Stimulated activated CD4-positive, alpha-beta T cell treated with anti-CD3 and anti-CD28 coated beads, TNF-alpha, amount 100 ng/mL, for 4 hours (primary cell): ENCODE measurements around the gene ACACA.

ENCODE experiments used
- DNase-seq, 3 experiments: peaks; one replicate each; pipeline ENCODE4 v3.0.0-alpha.2; 2020; ENCODE audit warnings: low read depth in 3 of 3

ACACA gene

GRCh38 chr17:37344519-37344918 is 62.1 kb downstream of the ACACA start:
- DNase-seq = no peak

GRCh38 chr17:37342589-37342988 is 64.0 kb downstream of the ACACA start:
- DNase-seq = no peak

- DNase-seq = no peak
Observed at GRCh38 chr17:37340804-37341203, 65.8 kb downstream of the ACACA start.

GRCh38 chr17:37339321-37339720 is 67.3 kb downstream of the ACACA start:
- no peak for DNase-seq

GRCh38 chr17:37338847-37339246 is 67.8 kb downstream of the ACACA start:
- DNase-seq = no peak

- no peak for DNase-seq
Observed at GRCh38 chr17:37327341-37328090, 79.1 kb downstream of the ACACA start.

DNA sequence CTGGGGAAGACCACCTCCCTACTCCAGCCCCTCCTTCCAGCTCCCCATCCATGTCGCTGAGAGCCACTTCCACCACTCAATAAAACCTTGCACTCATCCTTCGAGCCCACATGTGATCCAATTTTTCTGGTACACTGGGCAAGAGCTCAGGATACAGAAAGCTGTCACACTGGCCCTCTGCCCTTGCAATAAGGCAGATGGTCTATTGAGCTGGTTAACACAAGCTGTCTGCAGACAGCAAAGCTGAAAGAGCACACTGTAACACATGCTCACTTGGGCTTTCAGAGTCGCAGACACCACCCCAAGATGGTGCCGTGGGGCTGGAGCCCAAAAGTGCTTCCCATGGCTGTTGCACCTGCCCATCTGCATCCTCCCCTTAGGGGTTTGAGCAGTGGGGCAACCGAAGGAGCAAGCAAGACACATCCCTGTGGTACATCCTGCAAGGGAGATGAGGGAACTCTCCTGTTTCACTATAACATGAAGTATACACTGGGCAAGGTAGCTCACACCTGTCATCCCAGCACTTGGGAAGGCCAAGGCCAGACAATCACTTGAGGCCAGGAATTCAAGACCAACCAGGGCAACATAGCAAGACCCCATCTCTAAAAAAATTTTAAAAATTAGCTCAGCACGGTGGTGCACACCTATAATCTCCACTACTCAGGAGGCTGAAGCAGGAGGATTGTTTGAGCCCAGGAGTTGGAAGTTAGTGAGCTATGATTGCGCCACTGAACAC is 83.6 kb downstream of the ACACA start:
- DNase-seq = no peak

- DNase-seq = no peak
Observed at GRCh38 chr17:37322106-37322505, 84.5 kb downstream of the ACACA start.

- no peak for DNase-seq
Observed at GRCh38 chr17:37318931-37319594, 87.6 kb downstream of the ACACA start.

DNA sequence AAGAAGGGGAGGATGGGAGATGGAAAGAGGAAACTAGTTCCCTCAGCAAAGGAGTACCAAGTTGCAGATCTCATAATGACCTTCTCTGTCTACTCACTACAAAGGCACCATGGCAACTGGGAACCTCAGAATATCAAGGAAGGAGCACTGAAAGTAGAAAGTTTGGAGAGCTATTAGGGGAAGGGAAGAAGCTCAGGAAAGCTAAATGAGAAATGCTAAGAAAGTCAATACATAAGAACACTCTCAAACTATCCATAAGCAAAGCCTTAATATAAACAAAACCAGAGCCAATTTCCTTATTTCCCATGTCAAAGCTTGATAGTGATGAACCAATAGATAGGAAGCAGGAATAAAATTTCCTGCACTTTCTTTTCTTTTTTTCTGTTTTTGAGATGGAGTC is 88.8 kb downstream of the ACACA start:
- DNase-seq = no peak

- no peak for DNase-seq
Observed at GRCh38 chr17:37315601-37316000, 91.0 kb downstream of the ACACA start.

DNA sequence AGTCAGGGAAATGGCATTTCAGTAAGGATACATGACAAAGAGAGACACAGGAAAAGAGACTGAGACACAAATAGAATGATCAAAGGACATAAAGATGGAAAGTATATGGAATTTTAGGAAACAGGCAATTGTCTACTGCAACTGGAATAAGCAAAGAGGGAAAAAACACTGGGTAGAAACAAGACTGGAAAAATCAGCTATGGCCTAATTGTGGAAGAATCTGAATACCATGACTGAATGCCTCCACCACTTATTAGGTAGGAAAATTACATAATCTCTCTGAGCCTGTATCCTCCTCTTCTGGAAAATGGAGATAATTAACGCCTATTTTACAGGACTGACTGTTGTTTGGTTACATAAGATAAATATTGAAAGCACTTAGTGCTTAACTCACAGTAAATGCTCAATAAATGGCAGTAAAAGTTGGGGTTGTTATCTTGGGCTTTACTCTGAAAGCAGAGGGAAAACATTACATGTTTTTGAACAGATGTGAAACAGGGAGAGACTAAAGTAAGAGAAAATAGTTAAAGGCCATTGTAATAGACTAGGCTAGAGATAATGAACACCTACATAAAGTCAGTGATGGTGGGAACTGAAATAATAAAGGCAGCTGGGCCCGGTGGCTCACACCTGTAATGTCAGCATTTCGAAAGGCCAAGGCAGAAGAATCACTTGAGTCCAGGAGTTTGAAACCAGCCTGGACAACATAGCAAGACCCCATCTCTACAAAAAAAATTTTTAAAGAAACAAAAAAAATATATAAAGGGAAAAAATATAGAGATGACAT is 94.3 kb downstream of the ACACA start:
- no peak for DNase-seq

DNA sequence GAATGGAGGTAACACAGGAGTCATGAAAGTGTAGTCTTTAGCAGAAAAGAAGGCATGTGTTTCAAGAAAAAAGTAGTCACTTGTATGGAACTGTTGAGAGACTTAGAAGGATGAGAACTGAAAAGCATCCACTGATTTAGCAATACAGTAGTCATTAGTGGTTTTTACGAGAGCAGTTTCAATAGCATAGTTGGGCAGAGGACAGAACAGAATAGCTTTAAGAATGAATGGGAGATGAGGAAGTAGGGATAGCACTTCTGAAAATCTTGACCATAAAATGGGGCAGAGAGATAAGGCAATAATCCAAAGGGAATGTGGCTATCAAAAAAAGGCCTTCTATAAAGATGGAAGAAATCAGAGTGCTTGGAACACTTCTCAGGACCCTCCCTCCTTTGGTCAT is 95.7 kb downstream of the ACACA start:
- no peak for DNase-seq

DNA sequence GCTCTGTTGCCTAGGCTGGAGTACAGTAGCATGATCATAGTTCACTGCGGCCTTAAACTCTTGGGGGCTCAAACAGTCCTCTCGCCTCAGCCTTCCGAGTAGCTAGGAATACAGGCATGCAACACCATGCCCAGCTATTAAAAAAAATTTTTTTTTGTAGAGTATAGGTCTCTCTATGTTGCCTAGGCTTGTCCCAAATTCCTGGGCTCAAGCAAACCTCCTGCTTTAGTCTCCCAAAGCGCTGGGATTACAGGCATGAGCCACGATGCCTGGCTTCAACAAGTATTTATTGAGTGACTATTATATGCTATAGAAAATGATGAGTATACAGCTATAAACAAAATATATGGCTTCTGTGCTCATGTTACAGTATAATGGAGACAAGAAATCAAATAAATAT is 97.6 kb downstream of the ACACA start:
- DNase-seq = no peak

- DNase-seq = no peak
Observed at GRCh38 chr17:37305406-37305905, 101.2 kb downstream of the ACACA start.

- no peak for DNase-seq
Observed at GRCh38 chr17:37301288-37301687, 105.3 kb downstream of the ACACA start.

DNA sequence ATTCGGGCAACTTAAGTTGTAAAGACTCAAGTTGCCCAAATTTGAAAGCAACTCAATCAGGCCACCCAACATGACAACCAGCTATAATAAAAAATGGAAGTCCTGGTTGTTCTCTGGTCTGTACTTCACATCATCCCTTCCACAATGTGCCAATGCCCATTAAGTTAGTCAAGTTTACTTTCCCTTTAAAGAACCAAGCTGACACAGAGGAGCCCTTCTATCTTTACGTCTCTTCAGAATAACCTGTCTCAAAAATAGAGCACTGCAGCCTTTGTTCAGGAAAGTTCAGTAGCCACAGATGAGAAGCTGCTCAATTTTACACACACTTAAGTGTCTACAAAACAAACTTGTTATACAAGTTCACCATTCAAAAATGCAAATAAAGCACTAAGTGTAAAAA is 106.0 kb downstream of the ACACA start:
- no peak for DNase-seq

GRCh38 chr17:37299257-37299980 is 107.2 kb downstream of the ACACA start:
- DNase-seq = no peak

- DNase-seq = no peak
Observed at GRCh38 chr17:37295888-37296287, 110.7 kb downstream of the ACACA start.

GRCh38 chr17:37294888-37295287 is 111.7 kb downstream of the ACACA start:
- DNase-seq = no peak

DNA sequence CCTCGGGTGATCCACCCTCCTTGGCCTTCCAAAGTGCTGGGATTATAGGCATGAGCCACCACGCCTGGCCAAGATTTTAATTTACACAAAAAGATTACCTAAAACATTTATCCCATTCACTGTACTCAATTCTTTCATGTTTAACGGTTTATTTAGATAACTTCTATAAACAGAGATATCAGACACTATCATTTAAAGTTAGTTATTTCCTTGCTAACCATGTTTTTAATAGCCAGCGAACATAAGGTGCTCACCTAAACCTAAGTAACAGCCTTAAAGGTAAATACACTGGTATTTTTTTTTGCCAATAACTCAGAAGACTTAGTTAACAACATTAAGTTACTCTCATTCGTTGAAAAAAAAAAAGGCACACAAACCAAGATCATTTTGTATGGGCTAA is 112.9 kb downstream of the ACACA start:
- DNase-seq = no peak
